NCI-H1092 (cell line): ENCODE measurements around the gene PIP5K1B.
"Not testable (repeated sequence)": the region's sequence is repeated elsewhere in the genome, so short reads cannot be mapped to it uniquely, and the experiment has no call there.

ENCODE experiments used
- DNase-seq: peaks from one replicate; lab custom pipeline; 2025; lab: John Stamatoyannopoulos, UW

PIP5K1B gene

GRCh38 chr9:69029535-69029934 is 324.5 kb downstream of the PIP5K1B start:
- DNase-seq = no peak

DNA sequence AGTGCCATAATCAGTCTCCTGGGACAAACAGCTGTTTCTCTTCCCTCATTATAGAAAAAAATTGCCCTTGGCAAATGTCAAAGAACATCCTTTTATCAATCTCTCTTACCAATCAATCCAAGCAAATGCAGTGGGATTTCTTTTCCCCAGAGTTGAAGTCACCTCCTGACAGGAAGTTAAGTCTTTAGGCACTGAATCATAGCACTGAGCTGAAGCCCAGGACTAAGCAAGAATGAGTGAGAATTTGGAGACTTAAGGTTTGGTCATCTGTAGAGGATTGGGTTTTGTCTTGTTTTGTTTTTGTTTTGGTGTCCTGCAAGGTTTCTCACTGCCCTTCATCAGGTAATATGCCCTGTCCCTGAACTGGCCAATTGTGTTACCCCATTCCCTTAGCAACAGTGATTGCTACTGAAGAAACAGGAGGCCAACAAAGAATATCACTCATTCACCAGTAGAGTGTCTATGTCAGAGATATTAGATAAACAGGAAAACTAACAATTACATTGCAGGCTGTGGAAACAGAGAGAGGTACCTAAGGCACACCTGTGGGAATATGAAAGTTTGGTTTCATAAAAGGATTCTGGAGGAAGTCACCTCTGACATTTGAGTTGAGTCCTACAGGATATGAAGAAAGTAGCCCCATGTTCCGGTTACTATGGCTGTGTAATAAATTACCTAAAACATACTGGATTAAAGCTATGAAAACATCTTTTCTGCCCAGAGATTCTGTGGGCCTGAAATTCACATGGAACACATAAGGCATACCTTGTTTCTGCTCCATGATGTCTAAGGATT is 326.0 kb downstream of the PIP5K1B start:
- DNase-seq = no peak

GRCh38 chr9:69034071-69034470 is 329.0 kb downstream of the PIP5K1B start:
- DNase-seq = no peak

DNA sequence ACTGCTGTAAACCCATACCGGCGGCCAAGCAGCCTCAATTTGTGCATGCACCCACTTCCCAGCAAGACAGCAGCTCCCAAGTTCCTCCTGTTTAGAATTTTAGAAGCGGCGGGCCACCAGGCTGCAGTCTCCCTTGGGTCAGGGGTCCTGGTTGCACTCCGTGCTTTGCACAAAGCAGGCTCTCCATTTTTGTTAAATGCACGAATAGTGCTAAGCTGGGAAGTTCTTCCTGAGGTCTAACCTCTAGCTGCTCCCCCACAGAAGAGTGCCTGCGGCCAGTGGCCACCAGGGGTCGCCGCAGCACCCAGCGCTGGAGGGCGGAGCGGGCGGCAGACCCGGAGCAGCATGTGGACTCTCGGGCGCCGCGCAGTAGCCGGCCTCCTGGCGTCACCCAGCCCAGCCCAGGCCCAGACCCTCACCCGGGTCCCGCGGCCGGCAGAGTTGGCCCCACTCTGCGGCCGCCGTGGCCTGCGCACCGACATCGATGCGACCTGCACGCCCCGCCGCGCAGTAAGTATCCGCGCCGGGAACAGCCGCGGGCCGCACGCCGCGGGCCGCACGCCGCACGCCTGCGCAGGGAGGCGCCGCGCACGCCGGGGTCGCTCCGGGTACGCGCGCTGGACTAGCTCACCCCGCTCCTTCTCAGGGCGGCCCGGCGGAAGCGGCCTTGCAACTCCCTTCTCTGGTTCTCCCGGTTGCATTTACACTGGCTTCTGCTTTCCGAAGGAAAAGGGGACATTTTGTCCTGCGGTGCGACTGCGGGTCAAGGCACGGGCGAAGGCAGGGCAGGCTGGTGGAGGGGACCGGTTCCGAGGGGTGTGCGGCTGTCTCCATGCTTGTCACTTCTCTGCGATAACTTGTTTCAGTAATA is 330.6 kb downstream of the PIP5K1B start, which contains the start of gene FXN:
TSS of gene FXN (plus strand) at position 315 of the 871 bp plus-strand sequence. CDS start at position 346, 31 bp downstream.
- DNase-seq = peak; percentile 52

DNA sequence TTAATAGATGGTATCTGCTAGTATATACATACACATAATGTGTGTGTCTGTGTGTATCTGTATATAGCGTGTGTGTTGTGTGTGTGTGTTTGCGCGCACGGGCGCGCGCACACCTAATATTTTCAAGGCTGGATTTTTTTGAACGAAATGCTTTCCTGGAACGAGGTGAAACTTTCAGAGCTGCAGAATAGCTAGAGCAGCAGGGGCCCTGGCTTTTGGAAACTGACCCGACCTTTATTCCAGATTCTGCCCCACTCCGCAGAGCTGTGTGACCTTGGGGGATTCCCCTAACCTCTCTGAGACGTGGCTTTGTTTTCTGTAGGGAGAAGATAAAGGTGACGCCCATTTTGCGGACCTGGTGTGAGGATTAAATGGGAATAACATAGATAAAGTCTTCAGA is 331.3 kb downstream of the PIP5K1B start:
- DNase-seq = no peak

GRCh38 chr9:69036799-69037198 is 331.8 kb downstream of the PIP5K1B start:
- no peak for DNase-seq

GRCh38 chr9:69040646-69041045 is 335.6 kb downstream of the PIP5K1B start:
- DNase-seq = no peak

GRCh38 chr9:69044240-69045219 is 339.5 kb downstream of the PIP5K1B start:
- DNase-seq = no peak

GRCh38 chr9:69045821-69046220 is 340.8 kb downstream of the PIP5K1B start:
- DNase-seq = no peak

- DNase-seq = no peak
Measured at GRCh38 chr9:69046723-69047122, 341.7 kb downstream of the PIP5K1B start.

DNA sequence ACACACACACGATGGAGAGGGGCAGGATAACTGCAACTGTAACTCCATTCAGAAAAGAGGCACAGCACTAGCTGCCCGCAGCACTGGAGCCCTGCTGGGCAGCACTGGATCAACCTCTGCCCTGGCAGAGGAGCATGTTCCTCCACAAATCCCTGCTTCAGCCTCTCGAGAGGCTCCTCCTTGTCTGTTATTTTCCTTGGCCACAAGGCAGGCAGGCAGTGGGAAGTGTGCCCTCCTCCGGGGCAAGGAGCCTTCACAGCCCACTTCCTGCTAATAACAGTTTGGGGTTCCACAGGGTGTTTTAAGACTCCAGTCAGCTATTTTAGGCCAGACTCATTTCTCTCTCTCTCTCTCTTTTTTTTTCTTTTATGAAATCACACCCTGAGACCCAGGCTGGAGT is 342.3 kb downstream of the PIP5K1B start:
- no peak for DNase-seq

DNA sequence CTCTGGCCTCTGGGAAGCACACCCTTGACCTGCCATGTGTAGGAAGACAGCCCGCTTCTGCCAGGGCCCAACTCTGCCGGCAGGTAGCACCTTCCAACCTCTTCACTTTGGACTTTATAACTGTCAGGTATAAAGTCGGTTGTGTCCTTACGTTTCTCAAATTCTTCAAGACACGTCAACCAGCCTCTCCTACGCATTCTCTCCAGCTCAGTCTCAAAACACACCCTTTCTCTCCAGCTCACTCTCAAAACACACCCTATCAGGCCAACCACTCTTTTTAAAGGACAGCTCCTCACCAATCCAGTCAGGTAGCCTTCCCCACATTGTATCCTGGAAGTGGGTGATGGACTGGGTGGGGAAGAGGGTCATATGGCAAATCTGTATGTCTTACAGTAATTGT is 344.1 kb downstream of the PIP5K1B start:
- DNase-seq = no peak

DNA sequence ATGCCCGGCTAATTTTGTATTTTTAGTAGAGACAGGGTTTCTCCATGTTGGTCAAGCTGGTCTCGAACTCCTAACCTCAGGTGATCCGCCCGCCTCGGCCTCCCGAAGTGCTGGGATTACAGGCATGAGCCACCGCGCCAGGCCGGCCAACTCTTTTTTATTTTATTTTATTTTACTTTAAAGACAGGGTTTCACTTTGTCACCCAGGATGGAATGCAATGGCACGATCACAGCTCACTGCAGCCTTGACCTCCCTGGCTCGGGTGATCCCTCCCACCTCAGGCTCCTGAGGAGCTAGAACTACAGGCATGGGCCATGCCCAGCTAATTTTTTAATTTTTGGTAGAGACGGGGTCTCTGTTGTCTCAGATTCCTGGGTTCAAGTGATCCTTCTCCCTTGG is 345.9 kb downstream of the PIP5K1B start:
- DNase-seq = not testable (repeated sequence)

GRCh38 chr9:69054989-69055388 is 349.9 kb downstream of the PIP5K1B start:
- no peak for DNase-seq

DNA sequence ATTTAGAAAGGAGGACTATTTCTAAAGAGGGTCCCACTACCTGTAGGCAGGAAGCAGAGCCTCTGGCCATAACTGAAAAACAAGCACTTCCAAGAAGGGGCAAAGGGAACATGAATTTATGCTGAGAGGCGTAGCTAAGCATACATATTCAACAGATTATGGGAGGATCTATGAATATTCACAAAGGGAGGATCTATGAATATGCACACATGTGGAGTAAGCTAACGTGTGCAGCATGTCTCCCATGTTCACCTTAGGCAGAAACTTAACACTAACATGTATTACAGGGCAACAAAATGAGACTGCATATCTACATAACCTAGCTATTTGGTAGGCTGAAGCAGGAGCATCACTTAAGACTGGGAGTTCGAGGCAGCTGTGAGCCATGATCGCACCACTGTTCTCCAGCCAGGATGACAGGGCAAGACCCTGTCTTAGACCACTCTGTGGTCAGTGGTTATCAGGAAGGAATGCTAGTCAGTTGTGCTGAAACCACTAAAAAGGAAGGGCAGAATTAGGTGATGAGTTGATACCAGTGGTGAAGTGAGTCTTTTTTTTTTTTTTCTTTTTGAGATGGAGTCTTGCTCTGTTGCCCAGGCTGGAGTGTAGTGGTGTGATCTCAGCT is 351.3 kb downstream of the PIP5K1B start:
- DNase-seq = no peak

- no peak for DNase-seq
Measured at GRCh38 chr9:69058101-69058500, 353.1 kb downstream of the PIP5K1B start.
